Activated CD4-positive, alpha-beta T cell treated with anti-CD3 and anti-CD28 coated beads, Interleukin-2, amount 50 U/mL, for 24 hours (primary cell): ENCODE results near the gene KLHL21.

Experiments used
- DNase-seq, 2 donors: peaks; one replicate each; pipeline ENCODE4 v3.0.0-alpha.2; 2020; ENCODE audit warnings: low read depth in 1 of 2, low spot score in 1 of 2

The KLHL21 gene

GRCh38 chr1:6554907-6555778 lies 47.5 kb downstream of the KLHL21 start, which contains the start of gene TAS1R1:
Gene TAS1R1 (plus strand): TSS chr1:6555307. CDS start chr1:6555374, 67 bp downstream.
- DNase-seq = no peak

- DNase-seq = peak; percentile 87 to 92
Observed at GRCh38 chr1:6554031-6554906, 48.4 kb downstream of the KLHL21 start, which contains the start of gene NOL9. Gene NOL9 (minus strand): TSS chr1:6554513. CDS start chr1:6554502, 11 bp downstream.

GRCh38 chr1:6547301-6547700 lies 55.4 kb downstream of the KLHL21 start:
- no peak for DNase-seq

- no peak for DNase-seq
Observed at GRCh38 chr1:6546326-6546725, 56.3 kb downstream of the KLHL21 start.

GRCh38 chr1:6545276-6546112 lies 57.2 kb downstream of the KLHL21 start:
- no peak for DNase-seq

GRCh38 chr1:6544831-6545230 lies 57.8 kb downstream of the KLHL21 start:
- DNase-seq = peak in 1 of 2 donors; percentile 9
